HFFc6 (cell line): ENCODE data around the gene HLA-DQA2. TPM values are rescaled to one million over a fixed set of nuclear protein-coding genes. Genes with fewer than 3 reads are reported as not detected.
"Not testable (repeated sequence)": the region's sequence is repeated elsewhere in the genome, so short reads cannot be mapped to it uniquely, and the experiment has no call there.

ENCODE experiments used
- DNase-seq: peaks from one replicate; pipeline ENCODE4 v3.0.0-alpha.2; 2018
- H3K27ac Mint-ChIP-seq: 2 replicates; pipeline ENCODE4 v1.8.0; 2020; ENCODE audit warnings: mild to moderate bottlenecking, mixed read lengths
- H3K27me3 Mint-ChIP-seq: 2 replicates; pipeline ENCODE4 v1.8.0; 2021; ENCODE audit warnings: mild to moderate bottlenecking, moderate library complexity, mixed read lengths; ENCODE audit not compliant: insufficient read depth
- H3K36me3 Mint-ChIP-seq: 2 replicates; pipeline ENCODE4 v1.8.0; 2021; ENCODE audit warnings: low read depth, mixed read lengths
- H3K4me1 Mint-ChIP-seq: 2 replicates; pipeline ENCODE4 v1.8.0; 2020; ENCODE audit warnings: low read depth, mixed read lengths
- H3K4me3 Mint-ChIP-seq: 2 replicates; pipeline ENCODE4 v1.8.0; 2020; ENCODE audit warnings: mild to moderate bottlenecking, moderate library complexity, mixed read lengths
- H3K9me3 Mint-ChIP-seq: 2 replicates; pipeline ENCODE4 v1.8.0; 2020; ENCODE audit warnings: mild to moderate bottlenecking, mixed read lengths
- CTCF ChIP-seq: fragments of 200-600 bp; sonication (generic); IDR thresholded peaks from 2 replicates; pipeline ENCODE4 v1.5.0; 2021; ENCODE audit warnings: antibody characterized with exemption, mild to moderate bottlenecking
- long read RNA-seq: library from polyadenylated mRNA; unstranded; transcript quantifications from one replicate; pipeline ENCODE4 v2.0.0, GENCODE V29; 2019
- total RNA-seq, 6 experiments: library from RNA; stranded (reverse); fragmentation: NEBNext Ultra II Directional; extraction: Animal tissue kit (Norgen Biotek cat#: 25700); gene quantifications; 2 replicates in 1 of 6; 3 replicates in 5 of 6; pipeline ENCODE4 v1.2.3, GENCODE V29; 2021

Gene HLA-DQA2
- not detected for total RNA-seq
- long read RNA-seq = 0 reads

GRCh38 chr6:32741031-32741960 lies at the start of gene HLA-DQA2:
Gene HLA-DQA2, plus strand, starts transcription at chr6:32741391. Its CDS starts 53 bp downstream, at chr6:32741444.
- DNase-seq = no peak
- Mint-ChIP-seq H3K36me3 (no peaks in the 10 kb centered on the region), H3K9me3 (no peaks in the 10 kb centered on the region), H3K4me3 (no peak within 1 kb of the TSS), H3K4me1 (no peaks in the 10 kb centered on the region), H3K27ac (no peak within 1 kb of the TSS), H3K27me3 (peaks cover 32% of the 10 kb centered on the region)
- TF ChIP-seq CTCF = no peak

GRCh38 chr6:32692019-32692418 lies 49.2 kb upstream of the HLA-DQA2 start:
- no peak for DNase-seq
- H3K4me1 Mint-ChIP-seq = no peaks in the 10 kb centered on the region
- peak; percentile 28; the same call in 1 of the 2 replicates for TF ChIP-seq CTCF

GRCh38 chr6:32697031-32697430 lies 44.2 kb upstream of the HLA-DQA2 start:
- Mint-ChIP-seq H3K27me3 (peaks cover 2% of the 10 kb centered on the region), H3K4me3 (no peak overlapping the region), H3K9me3 (no peaks in the 10 kb centered on the region; the same call in 1 of the 2 replicates), H3K27ac (no peak overlapping the region), H3K36me3 (no peaks in the 10 kb centered on the region), H3K4me1 (no peaks in the 10 kb centered on the region)
- TF ChIP-seq CTCF = no peak
- no peak for DNase-seq

More at GRCh38 chr6:32692019-32692418, 49.2 kb upstream of the HLA-DQA2 start:
- H3K27ac Mint-ChIP-seq = no peak overlapping the region
- no peaks in the 10 kb centered on the region for H3K36me3 Mint-ChIP-seq
- H3K9me3 Mint-ChIP-seq = no peaks in the 10 kb centered on the region; the same call in 1 of the 2 replicates
- peaks cover 6% of the 10 kb centered on the region for H3K27me3 Mint-ChIP-seq
- H3K4me3 Mint-ChIP-seq = no peak overlapping the region

GRCh38 chr6:32700391-32701040 lies 40.7 kb upstream of the HLA-DQA2 start:
- peak; percentile 44 for DNase-seq
- H3K27me3 Mint-ChIP-seq = peaks cover 1% of the 10 kb centered on the region
- H3K27ac Mint-ChIP-seq = no peak overlapping the region
- H3K4me1 Mint-ChIP-seq = no peaks in the 10 kb centered on the region
- no peak overlapping the region for H3K4me3 Mint-ChIP-seq
- no peaks in the 10 kb centered on the region for H3K9me3 Mint-ChIP-seq
- TF ChIP-seq CTCF = peak; percentile 84
- H3K36me3 Mint-ChIP-seq = no peaks in the 10 kb centered on the region

GRCh38 chr6:32703347-32703746 lies 37.8 kb upstream of the HLA-DQA2 start:
- no peak overlapping the region for H3K27ac Mint-ChIP-seq
- peaks cover 5% of the 10 kb centered on the region for H3K27me3 Mint-ChIP-seq
- H3K36me3 Mint-ChIP-seq = no peaks in the 10 kb centered on the region
- H3K4me3 Mint-ChIP-seq = no peak overlapping the region
- no peaks in the 10 kb centered on the region for H3K4me1 Mint-ChIP-seq
- no peak for TF ChIP-seq CTCF
- H3K9me3 Mint-ChIP-seq = no peaks in the 10 kb centered on the region
- no peak for DNase-seq

- not testable (repeated sequence) for H3K9me3 Mint-ChIP-seq, H3K36me3 Mint-ChIP-seq, H3K27ac Mint-ChIP-seq, H3K4me3 Mint-ChIP-seq, DNase-seq, H3K27me3 Mint-ChIP-seq, H3K4me1 Mint-ChIP-seq
These were observed 36.0 kb upstream of the HLA-DQA2 start for GRCh38 chr6:32705164-32705563.
